ENCODE results near the gene ANO6. TPM values are rescaled to one million over a fixed set of nuclear protein-coding genes. Genes with fewer than 3 reads are reported as not detected.

The ANO6 gene
- total RNA-seq, 1 experiment from 2014 or later, result 34.2 TPM

DNA sequence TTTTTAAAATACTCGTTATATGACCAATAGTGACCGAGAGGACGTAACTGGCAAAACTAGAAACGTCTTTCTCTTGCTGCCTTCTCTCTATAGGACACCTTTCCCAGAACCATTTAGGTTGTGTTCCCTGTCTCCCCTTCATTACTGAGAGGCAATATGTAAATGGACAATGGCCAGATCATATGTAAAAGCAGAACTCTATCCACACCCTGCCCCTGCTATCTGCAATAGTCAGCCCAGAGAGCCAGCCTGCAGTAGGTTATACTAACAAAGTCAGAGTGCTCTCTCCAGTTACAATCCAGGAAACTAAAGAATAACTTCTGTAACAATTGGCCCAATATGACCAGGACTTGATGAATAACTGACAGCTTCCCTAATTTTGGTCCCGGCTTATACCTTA, 216.8 kb downstream of the ANO6 start:
- H3K4me1 Mint-ChIP-seq (ENCODE audit: low read depth, unreplicated experiment), result no peaks in the 10 kb centered on the region
- BruUV-seq (replicated peaks), result no TSS peak
- H3K27ac Mint-ChIP-seq (ENCODE audit: unreplicated experiment), result no peak overlapping the region
- CTCF ChIA-PET, result no interaction called here
- H3K4me3 Mint-ChIP-seq (ENCODE audit: low read depth, unreplicated experiment), result no peak overlapping the region
- no peak for DNase-seq
- no peaks in the 10 kb centered on the region for H3K27me3 Mint-ChIP-seq (ENCODE audit: unreplicated experiment)
- no peaks in the 10 kb centered on the region for H3K9me3 Mint-ChIP-seq (ENCODE audit: low read depth, unreplicated experiment)
- H3K36me3 Mint-ChIP-seq (ENCODE audit: insufficient read depth, unreplicated experiment), result no peaks in the 10 kb centered on the region
- intact Hi-C loops (cut with micrococcal nuclease; ENCODE audit: unreplicated experiment), result no loop called here
- TF ChIP-seq CTCF (IDR thresholded peaks at IDR 0.05; ENCODE audit: unreplicated experiment), result no peak

DNA sequence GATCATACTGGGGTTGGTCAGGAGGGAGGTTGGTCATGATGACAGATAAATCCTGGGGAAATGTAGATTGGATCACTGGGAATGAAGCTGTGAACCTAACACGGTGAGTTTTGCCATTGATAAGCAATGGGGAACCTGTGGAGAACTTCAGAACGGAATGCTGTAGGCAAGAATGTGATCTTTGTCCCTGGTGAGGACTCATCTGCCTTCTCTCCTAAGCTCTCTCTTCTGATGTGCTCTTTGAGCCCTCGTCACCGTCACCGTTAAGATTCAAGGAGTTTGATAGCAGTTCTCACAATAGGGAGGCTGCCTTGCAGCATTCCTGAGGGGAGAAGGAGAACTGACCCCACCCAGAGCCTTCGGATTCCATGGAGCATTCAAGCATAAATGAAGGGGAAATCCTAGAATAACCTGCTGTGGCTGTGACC, 217.6 kb downstream of the ANO6 start:
- Mint-ChIP-seq H3K4me3 (ENCODE audit: low read depth, unreplicated experiment) (no peak overlapping the region), H3K27ac (ENCODE audit: unreplicated experiment) (no peak overlapping the region), H3K36me3 (ENCODE audit: insufficient read depth, unreplicated experiment) (no peaks in the 10 kb centered on the region), H3K27me3 (ENCODE audit: unreplicated experiment) (no peaks in the 10 kb centered on the region), H3K4me1 (ENCODE audit: low read depth, unreplicated experiment) (no peaks in the 10 kb centered on the region), H3K9me3 (ENCODE audit: low read depth, unreplicated experiment) (no peaks in the 10 kb centered on the region)
- no peak for TF ChIP-seq CTCF (IDR thresholded peaks at IDR 0.05; ENCODE audit: unreplicated experiment)
- no TSS peak for BruUV-seq (replicated peaks)
- intact Hi-C loops (cut with micrococcal nuclease; ENCODE audit: unreplicated experiment), result no loop called here
- DNase-seq, result no peak
- CTCF ChIA-PET, result no interaction called here

DNA sequence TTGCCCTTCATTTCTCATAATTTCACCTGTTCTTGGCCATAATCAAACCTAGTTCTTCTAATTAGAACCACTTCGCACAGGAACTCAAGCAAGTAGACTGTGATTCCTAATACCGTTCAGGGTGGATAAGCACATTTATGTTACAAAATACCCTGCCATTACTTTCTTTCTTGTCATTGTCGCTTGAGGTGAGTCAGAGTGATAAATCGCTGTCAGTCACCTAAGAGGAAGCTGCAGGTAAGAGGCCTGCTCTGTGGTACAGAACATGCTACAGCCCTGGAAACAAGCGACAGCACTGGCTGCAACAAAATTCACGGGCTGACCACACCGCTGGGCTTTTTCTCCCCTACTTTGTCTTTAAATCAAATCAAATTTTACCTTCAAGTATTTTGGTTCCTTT, 218.2 kb downstream of the ANO6 start:
- no TSS peak for BruUV-seq (replicated peaks)

DNA sequence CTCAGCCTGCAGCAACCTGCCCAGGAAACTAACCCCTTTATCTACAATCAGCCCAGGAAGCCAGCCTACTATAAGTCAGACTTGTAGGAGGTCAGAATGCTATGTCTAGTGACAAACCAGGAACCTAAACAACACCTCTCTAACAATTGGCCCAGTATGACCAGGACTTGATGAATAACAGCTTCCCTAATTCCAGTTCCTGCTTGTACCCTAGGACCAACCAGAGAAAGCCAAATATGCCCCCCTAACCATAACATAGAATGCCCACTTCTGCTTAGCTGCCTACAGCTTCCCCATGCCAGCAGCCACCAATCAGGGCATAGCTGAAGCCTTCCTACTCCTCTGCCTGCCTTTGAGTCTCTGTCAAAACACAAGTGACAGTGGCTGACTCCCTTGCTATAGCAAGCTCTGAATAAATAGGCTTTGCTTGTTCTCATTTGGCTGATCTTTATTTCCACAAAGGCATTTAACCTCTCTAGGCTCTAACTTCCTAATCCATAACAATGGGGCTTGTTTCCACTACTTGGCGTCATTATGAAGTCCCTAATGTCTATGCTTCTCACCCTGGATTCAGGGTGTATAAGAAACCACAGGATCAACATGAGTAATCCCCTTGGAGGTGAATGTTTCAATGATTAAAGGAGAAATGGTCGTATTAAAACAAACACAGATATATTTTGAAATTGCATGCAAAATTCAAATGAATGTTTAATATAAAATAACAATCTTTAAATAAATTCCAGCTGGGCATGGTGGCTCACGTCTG, 220.2 kb downstream of the ANO6 start:
- DNase-seq, result no peak
- intact Hi-C loops (cut with micrococcal nuclease; ENCODE audit: unreplicated experiment), result no loop called here
- H3K27me3 Mint-ChIP-seq (ENCODE audit: unreplicated experiment), result no peaks in the 10 kb centered on the region
- H3K36me3 Mint-ChIP-seq (ENCODE audit: insufficient read depth, unreplicated experiment), result no peaks in the 10 kb centered on the region
- no peak overlapping the region for H3K27ac Mint-ChIP-seq (ENCODE audit: unreplicated experiment)
- H3K4me3 Mint-ChIP-seq (ENCODE audit: low read depth, unreplicated experiment), result no peak overlapping the region
- BruUV-seq (replicated peaks), result no TSS peak
- no peaks in the 10 kb centered on the region for H3K9me3 Mint-ChIP-seq (ENCODE audit: low read depth, unreplicated experiment)
- no peaks in the 10 kb centered on the region for H3K4me1 Mint-ChIP-seq (ENCODE audit: low read depth, unreplicated experiment)
- TF ChIP-seq CTCF (IDR thresholded peaks at IDR 0.05; ENCODE audit: unreplicated experiment), result no peak
- CTCF ChIA-PET, result no interaction called here

More for the DNA sequence above, 218.2 kb downstream of the ANO6 start:
- CTCF ChIA-PET, result no interaction called here
- no peaks in the 10 kb centered on the region for H3K9me3 Mint-ChIP-seq (ENCODE audit: low read depth, unreplicated experiment)
- intact Hi-C loops (cut with micrococcal nuclease; ENCODE audit: unreplicated experiment), result no loop called here
- no peaks in the 10 kb centered on the region for H3K27me3 Mint-ChIP-seq (ENCODE audit: unreplicated experiment)
- H3K4me1 Mint-ChIP-seq (ENCODE audit: low read depth, unreplicated experiment), result no peaks in the 10 kb centered on the region
- no peak for TF ChIP-seq CTCF (IDR thresholded peaks at IDR 0.05; ENCODE audit: unreplicated experiment)
- no peaks in the 10 kb centered on the region for H3K36me3 Mint-ChIP-seq (ENCODE audit: insufficient read depth, unreplicated experiment)
- DNase-seq, result no peak
- H3K27ac Mint-ChIP-seq (ENCODE audit: unreplicated experiment), result no peak overlapping the region
- no peak overlapping the region for H3K4me3 Mint-ChIP-seq (ENCODE audit: low read depth, unreplicated experiment)
